GM19035 (cell line): ENCODE data around the gene PELI3.

Experiments
- ATAC-seq: cut with Tn5 transposase; IDR thresholded peaks from one replicate; pipeline ENCODE4 v1.9.1; 2021; ENCODE audit not compliant: unreplicated experiment

The PELI3 gene

GRCh38 chr11:66497206-66497605, 30.5 kb downstream of the PELI3 start:
- no peak for ATAC-seq

GRCh38 chr11:66498506-66498905, 31.8 kb downstream of the PELI3 start:
- no peak for ATAC-seq

- no peak for ATAC-seq
Observed at GRCh38 chr11:66505276-66505816, 38.6 kb downstream of the PELI3 start.

GRCh38 chr11:66509131-66509561, 42.4 kb downstream of the PELI3 start:
- ATAC-seq = no peak

GRCh38 chr11:66510271-66510989, 43.7 kb downstream of the PELI3 start, which contains the start of gene BBS1:
TSS of gene BBS1 (plus strand) at chr11:66510635. CDS start at chr11:66510660, 25 bp downstream.
- peak; percentile 92 for ATAC-seq

GRCh38 chr11:66510990-66511339, 44.3 kb downstream of the PELI3 start:
- ATAC-seq = no peak

- no peak for ATAC-seq
Observed at GRCh38 chr11:66523611-66524010, 56.9 kb downstream of the PELI3 start.

GRCh38 chr11:66524304-66525040, 57.8 kb downstream of the PELI3 start:
- ATAC-seq = no peak
